GM12875 (cell line): ENCODE data around the gene PI16.

Experiments used
- H3K4me3 ChIP-seq: one replicate; pipeline ENCODE4 v1.5.1; 2011; ENCODE audit warnings: low read depth, low read length, control low read depth
- CTCF ChIP-seq: IDR thresholded peaks from 2 replicates; pipeline ENCODE4 v1.5.1; 2011; ENCODE audit warnings: low read depth, mild to moderate bottlenecking, control low read depth, inconsistent platforms, low read length, moderate library complexity, borderline replicate concordance; ENCODE audit not compliant: insufficient read depth

The PI16 gene

GRCh38 chr6:37011656-37012378 lies 57.3 kb downstream of the PI16 start:
- no peak for TF ChIP-seq CTCF
- no peak overlapping the region for H3K4me3 ChIP-seq

- no peak overlapping the region for H3K4me3 ChIP-seq
- no peak for TF ChIP-seq CTCF
Measured at GRCh38 chr6:37013516-37014491, 59.3 kb downstream of the PI16 start.
